NCI-H2107 treated with DMSO at 0.1 percent for 48 hours (cell line): ENCODE data around the gene KSR1.

ENCODE experiments used
- DNase-seq: peaks from one replicate; lab custom pipeline; 2025; ENCODE audit not compliant: unreplicated experiment; lab: John Stamatoyannopoulos, UW

KSR1 gene

GRCh38 chr17:27547301-27547683 lies 91.0 kb downstream of the KSR1 start:
- no peak for DNase-seq

- no peak for DNase-seq
These were observed 92.1 kb downstream of the KSR1 start for GRCh38 chr17:27548369-27548768.

GRCh38 chr17:27549251-27549893 lies 93.1 kb downstream of the KSR1 start:
- DNase-seq = no peak

GRCh38 chr17:27550291-27550930 lies 94.2 kb downstream of the KSR1 start:
- no peak for DNase-seq

- no peak for DNase-seq
These were observed 94.8 kb downstream of the KSR1 start for GRCh38 chr17:27550974-27551505.

GRCh38 chr17:27551701-27552248 lies 95.5 kb downstream of the KSR1 start:
- DNase-seq = no peak

- no peak for DNase-seq
These were observed 96.1 kb downstream of the KSR1 start for GRCh38 chr17:27552276-27552732.

GRCh38 chr17:27553019-27553511 lies 96.8 kb downstream of the KSR1 start:
- no peak for DNase-seq

- DNase-seq = no peak
These were observed 97.9 kb downstream of the KSR1 start for GRCh38 chr17:27554152-27554551.

GRCh38 chr17:27554911-27555310 lies 98.7 kb downstream of the KSR1 start:
- DNase-seq = no peak

- no peak for DNase-seq
These were observed 99.1 kb downstream of the KSR1 start for GRCh38 chr17:27555339-27555738.

GRCh38 chr17:27558341-27558740 lies 102.1 kb downstream of the KSR1 start:
- DNase-seq = no peak

- DNase-seq = no peak
These were observed 102.7 kb downstream of the KSR1 start for GRCh38 chr17:27558842-27559505.

- DNase-seq = no peak
These were observed 103.5 kb downstream of the KSR1 start for GRCh38 chr17:27559506-27560481.

GRCh38 chr17:27560668-27561067 lies 104.4 kb downstream of the KSR1 start:
- no peak for DNase-seq

- DNase-seq = no peak
These were observed 106.7 kb downstream of the KSR1 start for GRCh38 chr17:27562777-27563455.

- no peak for DNase-seq
These were observed 107.3 kb downstream of the KSR1 start for GRCh38 chr17:27563532-27563931.

- no peak for DNase-seq
These were observed 108.2 kb downstream of the KSR1 start for GRCh38 chr17:27564463-27564862.

- no peak for DNase-seq
These were observed 109.8 kb downstream of the KSR1 start for GRCh38 chr17:27565874-27566670.
